IMR-90 (cell line): ENCODE measurements around the gene BCKDK.

Source experiments
- BHLHE40 ChIP-seq: fragments of 150-350 bp; IDR thresholded peaks from 2 replicates; pipeline ENCODE4 v1.6.1; 2016; ENCODE audit warnings: mild to moderate bottlenecking, low read depth, low read length
- MXI1 ChIP-seq: IDR thresholded peaks from 2 replicates; pipeline ENCODE4 v1.6.1; 2012; ENCODE audit warnings: low read depth, mild to moderate bottlenecking, low read length, moderate library complexity, borderline replicate concordance
- POLR2A ChIP-seq: IDR thresholded peaks from 2 replicates; pipeline ENCODE4 v1.6.1; 2012; ENCODE audit warnings: mild to moderate bottlenecking, low read depth, low read length
- RCOR1 ChIP-seq: IDR thresholded peaks from 2 replicates; pipeline ENCODE4 v1.6.1; 2012; ENCODE audit warnings: mild to moderate bottlenecking, low read length, improper control_type of control experiment; ENCODE audit not compliant: insufficient replicate concordance
- RFX5 ChIP-seq: IDR thresholded peaks from 2 replicates; pipeline ENCODE4 v1.8.0; 2012; ENCODE audit warnings: low read depth, mild to moderate bottlenecking, low read length, moderate library complexity
- SMC3 ChIP-seq: fragments of 150-350 bp; IDR thresholded peaks from 2 replicates; pipeline ENCODE4 v1.6.1; 2016; ENCODE audit warnings: low read depth, mild to moderate bottlenecking, antibody characterized with exemption, low read length, moderate library complexity
- TF ChIP-seq, protein P1 (sequence below): conservative IDR thresholded peaks from 2 replicates; pipeline ENCODE4 v1.5.1; 2012; ENCODE audit warnings: mild to moderate bottlenecking, low read depth, low read length, improper control_type of control experiment
- TF ChIP-seq, protein P2 (sequence below): fragments of 150-350 bp; IDR thresholded peaks from 2 replicates; pipeline ENCODE4 v1.6.1; 2017; ENCODE audit warnings: mild to moderate bottlenecking, antibody characterized with exemption, low read length, low read depth
- TF ChIP-seq, protein P3 (sequence below): fragments of 150-350 bp; IDR thresholded peaks from 2 replicates; pipeline ENCODE4 v1.6.1; 2016; ENCODE audit warnings: low read depth, mild to moderate bottlenecking, low read length, moderate library complexity, borderline replicate concordance

DNA sequence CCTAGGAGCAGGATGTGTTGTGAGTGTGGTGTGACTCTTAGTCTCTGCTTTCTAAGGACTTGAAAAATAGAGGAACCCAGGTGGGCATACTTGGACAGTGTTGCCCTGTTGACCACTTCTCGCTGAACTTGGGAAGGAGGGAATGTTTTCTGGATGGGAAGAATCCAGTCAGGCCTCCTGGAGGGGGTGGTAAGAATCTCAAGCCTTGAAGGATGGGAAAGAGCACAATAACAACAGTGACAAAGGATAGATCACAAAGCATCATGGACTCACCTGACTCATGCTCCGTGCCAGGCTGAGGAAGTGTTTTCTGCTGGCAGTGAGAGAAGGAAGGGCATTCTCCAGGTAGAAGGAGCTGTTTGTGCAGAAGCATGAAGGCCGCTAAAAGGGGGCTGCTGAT, 17.7 kb downstream of the BCKDK start:
- TF ChIP-seq, protein P1, sequence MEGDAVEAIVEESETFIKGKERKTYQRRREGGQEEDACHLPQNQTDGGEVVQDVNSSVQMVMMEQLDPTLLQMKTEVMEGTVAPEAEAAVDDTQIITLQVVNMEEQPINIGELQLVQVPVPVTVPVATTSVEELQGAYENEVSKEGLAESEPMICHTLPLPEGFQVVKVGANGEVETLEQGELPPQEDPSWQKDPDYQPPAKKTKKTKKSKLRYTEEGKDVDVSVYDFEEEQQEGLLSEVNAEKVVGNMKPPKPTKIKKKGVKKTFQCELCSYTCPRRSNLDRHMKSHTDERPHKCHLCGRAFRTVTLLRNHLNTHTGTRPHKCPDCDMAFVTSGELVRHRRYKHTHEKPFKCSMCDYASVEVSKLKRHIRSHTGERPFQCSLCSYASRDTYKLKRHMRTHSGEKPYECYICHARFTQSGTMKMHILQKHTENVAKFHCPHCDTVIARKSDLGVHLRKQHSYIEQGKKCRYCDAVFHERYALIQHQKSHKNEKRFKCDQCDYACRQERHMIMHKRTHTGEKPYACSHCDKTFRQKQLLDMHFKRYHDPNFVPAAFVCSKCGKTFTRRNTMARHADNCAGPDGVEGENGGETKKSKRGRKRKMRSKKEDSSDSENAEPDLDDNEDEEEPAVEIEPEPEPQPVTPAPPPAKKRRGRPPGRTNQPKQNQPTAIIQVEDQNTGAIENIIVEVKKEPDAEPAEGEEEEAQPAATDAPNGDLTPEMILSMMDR = no peak
- TF ChIP-seq POLR2A = no peak
- TF ChIP-seq, protein P2, sequence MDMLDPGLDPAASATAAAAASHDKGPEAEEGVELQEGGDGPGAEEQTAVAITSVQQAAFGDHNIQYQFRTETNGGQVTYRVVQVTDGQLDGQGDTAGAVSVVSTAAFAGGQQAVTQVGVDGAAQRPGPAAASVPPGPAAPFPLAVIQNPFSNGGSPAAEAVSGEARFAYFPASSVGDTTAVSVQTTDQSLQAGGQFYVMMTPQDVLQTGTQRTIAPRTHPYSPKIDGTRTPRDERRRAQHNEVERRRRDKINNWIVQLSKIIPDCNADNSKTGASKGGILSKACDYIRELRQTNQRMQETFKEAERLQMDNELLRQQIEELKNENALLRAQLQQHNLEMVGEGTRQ = no peak
- no peak for TF ChIP-seq SMC3
- TF ChIP-seq MXI1 = no peak
- no peak for TF ChIP-seq BHLHE40
- TF ChIP-seq, protein P3, sequence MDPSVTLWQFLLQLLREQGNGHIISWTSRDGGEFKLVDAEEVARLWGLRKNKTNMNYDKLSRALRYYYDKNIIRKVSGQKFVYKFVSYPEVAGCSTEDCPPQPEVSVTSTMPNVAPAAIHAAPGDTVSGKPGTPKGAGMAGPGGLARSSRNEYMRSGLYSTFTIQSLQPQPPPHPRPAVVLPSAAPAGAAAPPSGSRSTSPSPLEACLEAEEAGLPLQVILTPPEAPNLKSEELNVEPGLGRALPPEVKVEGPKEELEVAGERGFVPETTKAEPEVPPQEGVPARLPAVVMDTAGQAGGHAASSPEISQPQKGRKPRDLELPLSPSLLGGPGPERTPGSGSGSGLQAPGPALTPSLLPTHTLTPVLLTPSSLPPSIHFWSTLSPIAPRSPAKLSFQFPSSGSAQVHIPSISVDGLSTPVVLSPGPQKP = no peak
- TF ChIP-seq RCOR1 = no peak
- TF ChIP-seq RFX5 = no peak
